ENCODE data around the gene SEL1L.

DNA sequence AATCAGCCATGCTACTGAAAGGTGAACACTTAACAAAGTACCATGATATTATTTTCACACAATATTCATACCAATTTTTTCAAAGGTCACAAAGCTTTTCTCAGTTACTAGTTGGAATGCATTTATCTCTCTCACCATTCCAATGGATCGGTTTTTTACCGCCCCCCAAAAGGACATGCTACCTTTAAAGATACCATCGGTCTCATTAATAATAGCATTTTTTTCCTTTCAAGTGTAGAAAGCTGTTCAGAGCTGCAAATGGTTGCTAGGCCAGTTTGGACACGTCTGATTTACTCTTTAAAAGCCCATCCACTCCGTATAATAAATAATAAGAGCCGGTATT, 98.6 kb downstream of the SEL1L start:
- TF ChIP-seq CTCF (IDR thresholded peaks at IDR 0.05) (no peak), POLR2A (IDR thresholded peaks at IDR 0.05) (no peak)

Measured in lower leg skin (tissue), 3 donors.